Dermis blood vessel endothelial cell (primary cell): ENCODE results near the gene EPS15. TPM values are rescaled to one million over a fixed set of nuclear protein-coding genes. Genes with fewer than 3 reads are reported as not detected.

Experiments
- DNase-seq: peaks from one replicate; pipeline ENCODE4 v3.0.0; 2010
- total RNA-seq: library from RNA; depleted of rRNA; stranded (reverse); fragments of >200 nt; gene quantifications from 2 replicates; pipeline ENCODE4 v1.2.3, GENCODE V29; 2014

EPS15 gene
- total RNA-seq, 1 donor from 2014 or later = 112 TPM

- peak; percentile 85 for DNase-seq
These were observed 204.9 kb downstream of the EPS15 start for GRCh38 chr1:51313961-51314777.

GRCh38 chr1:51313268-51313852 is 205.7 kb downstream of the EPS15 start:
- DNase-seq = peak; percentile 54

- DNase-seq = no peak
These were observed 206.3 kb downstream of the EPS15 start for GRCh38 chr1:51312718-51313117.

- no peak for DNase-seq
These were observed 207.2 kb downstream of the EPS15 start for GRCh38 chr1:51311826-51312225.

DNA sequence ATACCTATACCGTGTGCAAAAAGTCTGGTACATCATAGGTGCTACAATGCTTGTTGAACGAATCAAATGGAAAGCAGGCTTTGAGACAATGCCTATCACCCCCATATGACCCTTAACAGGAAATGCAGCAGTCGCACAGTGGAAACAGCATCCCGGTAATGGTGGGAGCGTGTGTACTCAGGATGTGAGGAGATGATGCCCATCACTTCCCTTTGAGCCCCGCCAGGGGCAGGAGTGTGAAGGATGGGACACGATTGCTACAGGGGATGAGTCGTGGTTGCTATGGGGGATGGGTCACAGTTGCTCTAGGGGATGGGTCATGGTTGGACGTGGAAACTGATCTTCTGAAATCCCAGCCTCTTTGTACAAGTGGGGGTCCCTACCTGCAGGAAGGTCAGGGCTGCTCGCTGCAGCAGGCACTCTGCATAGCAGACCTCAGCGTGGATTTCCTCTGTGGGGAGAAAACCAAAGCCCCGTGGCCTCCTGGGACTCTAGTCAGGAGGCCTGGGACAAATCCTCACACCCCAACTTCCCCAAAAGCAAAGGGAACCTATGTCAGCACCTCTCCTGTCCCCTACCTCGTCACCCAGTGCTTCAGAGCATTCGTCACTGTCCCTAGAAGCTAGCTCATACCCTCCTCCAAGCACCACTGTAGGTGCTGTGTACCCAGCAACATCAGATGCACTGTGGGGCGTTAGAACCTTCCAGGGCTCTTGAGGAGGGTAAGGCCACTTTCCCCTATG is 208.0 kb downstream of the EPS15 start:
- peak; percentile 54 for DNase-seq

DNA sequence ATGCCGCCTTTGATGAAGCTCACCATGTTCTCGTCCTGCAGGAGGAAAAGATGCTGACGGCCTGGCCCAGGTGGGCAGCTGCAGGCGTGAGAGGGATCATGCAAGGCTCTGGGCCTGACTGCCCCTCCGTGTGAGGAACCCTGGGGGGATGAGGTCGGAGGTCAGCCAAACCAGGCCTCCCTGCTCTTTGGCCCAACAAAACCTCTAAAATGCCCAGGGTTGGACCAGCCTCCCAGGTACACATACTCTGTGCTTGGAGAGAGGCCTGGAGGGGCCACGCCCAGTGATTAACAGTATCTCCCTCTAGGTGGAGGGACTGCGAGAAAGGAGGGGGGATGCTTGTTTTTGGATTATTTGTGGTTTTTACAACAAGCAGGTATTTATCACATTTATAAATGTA is 209.8 kb downstream of the EPS15 start:
- DNase-seq = no peak

DNA sequence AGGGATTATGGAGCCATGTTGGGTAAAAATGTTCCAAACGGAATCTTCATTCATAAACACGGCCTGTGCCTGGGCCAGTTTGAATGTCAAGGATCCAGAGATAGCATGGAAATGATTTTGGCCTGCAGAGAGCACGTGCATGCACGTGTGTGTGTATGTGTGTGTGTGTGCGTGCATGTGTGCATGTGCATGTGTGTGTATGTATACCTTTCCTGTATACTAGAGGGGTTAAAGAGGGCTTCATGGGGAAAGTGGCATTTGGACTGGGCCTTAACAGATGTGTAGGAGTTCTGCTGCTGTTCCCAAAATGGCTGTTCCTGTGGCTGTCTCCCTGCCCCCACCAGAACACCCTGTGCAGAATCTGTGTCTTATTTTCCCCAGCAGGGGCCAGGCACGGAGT is 210.4 kb downstream of the EPS15 start:
- no peak for DNase-seq

GRCh38 chr1:51306950-51307349 is 212.1 kb downstream of the EPS15 start:
- DNase-seq = no peak

- peak; percentile 23 for DNase-seq
These were observed 213.7 kb downstream of the EPS15 start for GRCh38 chr1:51305371-51305823.

GRCh38 chr1:51304360-51304759 is 214.7 kb downstream of the EPS15 start:
- DNase-seq = no peak

Other genes with a start within 250 kb of the EPS15 start
- 2.9 and 4.1 TPM in 2 replicates for gene TTC39A, start 188.7 kb downstream of the EPS15 start, total RNA-seq
- gene OSBPL9, start 97.8 kb upstream of the EPS15 start, total RNA-seq = 96.1 and 120 TPM in 2 replicates